Measurements from ENCODE around the gene PLIN1. TPM values are rescaled to one million over a fixed set of nuclear protein-coding genes. Genes with fewer than 3 reads are reported as not detected.
A peak's percentile ranks its signal among the peaks of the same experiment; 100 is the strongest.

Gene PLIN1
- total RNA-seq, 4 donors from 2014 or later: 5.9 to 30.9 (median 15.0) TPM

- WGBS, 2 donors: 92 to 97% methylated on average over 18 of the region's 18 CpGs
- DNase-seq (ENCODE audit: low spot score in 2 of 2): peak in 1 of 2 donors; percentile 48
- no peak overlapping the region for H3K4me3 ChIP-seq (ENCODE audit: low read depth, poor library complexity, severe bottlenecking)
Measured at GRCh38 chr15:89632563-89633430, 46.4 kb downstream of the PLIN1 start.

GRCh38 chr15:89631902-89632264 is 47.3 kb downstream of the PLIN1 start:
- TF ChIP-seq CTCF (IDR thresholded peaks at IDR 0.05) (no peak), POLR2A (IDR thresholded peaks at IDR 0.05) (no peak)
- WGBS, 2 donors: 87 to 91% methylated on average over 10 of the region's 10 CpGs
- peak in 1 of 2 donors; percentile 31 for DNase-seq (ENCODE audit: low spot score in 2 of 2)
- intact Hi-C loops (cut with DNase I; ENCODE audit: low total_unique reads): no loop called here
- no peak overlapping the region for H3K4me3 ChIP-seq (ENCODE audit: low read depth, poor library complexity, severe bottlenecking)

More at GRCh38 chr15:89632563-89633430, 46.4 kb downstream of the PLIN1 start:
- intact Hi-C loops (cut with DNase I; ENCODE audit: low total_unique reads): no loop called here
- TF ChIP-seq POLR2A (IDR thresholded peaks at IDR 0.05) (no peak), CTCF (IDR thresholded peaks at IDR 0.05) (no peak)

GRCh38 chr15:89630974-89631901 is 47.9 kb downstream of the PLIN1 start:
- intact Hi-C loops (cut with DNase I; ENCODE audit: low total_unique reads): no loop called here
- H3K4me3 ChIP-seq (ENCODE audit: low read depth, poor library complexity, severe bottlenecking): no peak overlapping the region
- DNase-seq (ENCODE audit: low spot score in 2 of 2): peak in 1 of 2 donors; percentile 66
- TF ChIP-seq POLR2A (IDR thresholded peaks at IDR 0.05): no peak
- WGBS, 2 donors: 90 to 97% methylated on average over 30 of the region's 30 CpGs

GRCh38 chr15:89630260-89630659 is 48.9 kb downstream of the PLIN1 start:
- H3K4me3 ChIP-seq (ENCODE audit: low read depth, poor library complexity, severe bottlenecking): no peak overlapping the region
- no peak for TF ChIP-seq POLR2A (IDR thresholded peaks at IDR 0.05)
- TF ChIP-seq CTCF (IDR thresholded peaks at IDR 0.05): no peak
- intact Hi-C loops (cut with DNase I; ENCODE audit: low total_unique reads): no loop called here
- WGBS, 2 donors: 98 to 100% methylated on average over 6 to 11 of the region's 14 CpGs
- peak in 1 of 2 donors; percentile 65 for DNase-seq (ENCODE audit: low spot score in 2 of 2)

GRCh38 chr15:89629829-89630228 is 49.3 kb downstream of the PLIN1 start:
- DNase-seq (ENCODE audit: low spot score in 2 of 2): peak in 1 of 2 donors; percentile 62
- TF ChIP-seq POLR2A (IDR thresholded peaks at IDR 0.05): no peak
- TF ChIP-seq CTCF (IDR thresholded peaks at IDR 0.05): no peak
- WGBS, 2 donors: 97 to 100% methylated on average over 5 of the region's 5 CpGs
- no peak overlapping the region for H3K4me3 ChIP-seq (ENCODE audit: low read depth, poor library complexity, severe bottlenecking)
- intact Hi-C loops (cut with DNase I; ENCODE audit: low total_unique reads): no loop called here

Data from lower leg skin (tissue), 4 donors.